Right lobe of liver (tissue), 4 donors: Measurements from ENCODE around the gene IL27RA.

ENCODE experiments used
- POLR2A ChIP-seq: fragments of 450-650 bp; IDR thresholded peaks from one replicate; pipeline ENCODE4 v1.6.1; 2017; ENCODE audit warnings: antibody characterized with exemption, mild to moderate bottlenecking
- TF ChIP-seq, protein P1 (sequence below), 4 donors: fragments of 200-600 bp in 3 of 4; fragments of 450-650 bp in 1 of 4; IDR thresholded peaks; one replicate each; pipeline versions ENCODE4 v1.5.1 to v1.8.0; 2016 to 2022; ENCODE audit warnings: antibody characterized with exemption in 4 of 4, mild to moderate bottlenecking in 2 of 4
- donor health status: DM: no; HTN: no; CAD: no.
- donor health status: DM: no; HTN: no; CAD: no.
- donor health status: DM: no; HTN: yes; CAD: no.

DNA sequence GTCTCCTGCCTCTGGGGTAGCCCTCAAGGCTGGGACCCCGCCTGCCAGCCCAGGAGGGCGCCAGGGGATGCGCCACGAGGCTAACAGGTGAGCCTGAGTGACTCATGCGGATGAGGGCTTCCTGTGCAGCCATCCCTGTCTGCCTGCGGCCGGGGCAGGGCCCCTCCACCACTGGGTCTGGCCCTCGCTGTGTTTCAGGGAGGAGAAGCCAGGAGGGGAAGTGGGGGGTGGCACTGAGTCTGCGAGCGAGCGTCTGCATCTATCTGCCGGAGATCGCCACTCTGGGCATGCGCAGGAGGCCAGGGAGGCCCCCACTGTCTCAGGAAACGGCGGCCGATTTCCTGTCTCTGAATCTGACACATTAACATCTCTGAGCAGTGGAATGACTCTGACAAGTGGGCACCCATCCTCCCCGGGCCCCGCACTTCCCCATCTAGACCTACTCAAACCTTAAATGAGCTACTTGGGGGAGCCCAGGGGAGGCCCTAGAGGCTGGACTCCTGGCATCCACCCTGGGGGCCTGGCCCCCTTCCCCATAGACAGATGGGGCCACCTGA lies 45.1 kb upstream of the IL27RA start:
- TF ChIP-seq, protein P1, sequence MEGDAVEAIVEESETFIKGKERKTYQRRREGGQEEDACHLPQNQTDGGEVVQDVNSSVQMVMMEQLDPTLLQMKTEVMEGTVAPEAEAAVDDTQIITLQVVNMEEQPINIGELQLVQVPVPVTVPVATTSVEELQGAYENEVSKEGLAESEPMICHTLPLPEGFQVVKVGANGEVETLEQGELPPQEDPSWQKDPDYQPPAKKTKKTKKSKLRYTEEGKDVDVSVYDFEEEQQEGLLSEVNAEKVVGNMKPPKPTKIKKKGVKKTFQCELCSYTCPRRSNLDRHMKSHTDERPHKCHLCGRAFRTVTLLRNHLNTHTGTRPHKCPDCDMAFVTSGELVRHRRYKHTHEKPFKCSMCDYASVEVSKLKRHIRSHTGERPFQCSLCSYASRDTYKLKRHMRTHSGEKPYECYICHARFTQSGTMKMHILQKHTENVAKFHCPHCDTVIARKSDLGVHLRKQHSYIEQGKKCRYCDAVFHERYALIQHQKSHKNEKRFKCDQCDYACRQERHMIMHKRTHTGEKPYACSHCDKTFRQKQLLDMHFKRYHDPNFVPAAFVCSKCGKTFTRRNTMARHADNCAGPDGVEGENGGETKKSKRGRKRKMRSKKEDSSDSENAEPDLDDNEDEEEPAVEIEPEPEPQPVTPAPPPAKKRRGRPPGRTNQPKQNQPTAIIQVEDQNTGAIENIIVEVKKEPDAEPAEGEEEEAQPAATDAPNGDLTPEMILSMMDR (IDR thresholded peaks at IDR 0.05), result no peak
- TF ChIP-seq POLR2A, result no peak
